ENCODE data around the gene MFAP3L.
A peak's percentile ranks its signal among the peaks of the same experiment; 100 is the strongest.
"Not testable (repeated sequence)": the region's sequence is repeated elsewhere in the genome, so short reads cannot be mapped to it uniquely, and the experiment has no call there.

MFAP3L gene

GRCh38 chr4:169971456-169972015 is 54.7 kb downstream of the MFAP3L start:
- in situ Hi-C loops (cut with HindIII; ENCODE audit: low pct_unique_long_range_greater_than_20kb, low sequenced_read_pairs) = no loop called here
- DNase-seq (ENCODE audit: low read depth in 1 of 2, low spot score in 1 of 2) = no peak
- TF ChIP-seq JUND (IDR thresholded peaks at IDR 0.05; ENCODE audit: low read depth) = no peak

GRCh38 chr4:169968999-169969398 is 57.2 kb downstream of the MFAP3L start:
- no peak for DNase-seq (ENCODE audit: low read depth in 1 of 2, low spot score in 1 of 2)
- TF ChIP-seq JUND (IDR thresholded peaks at IDR 0.05; ENCODE audit: low read depth) = no peak
- in situ Hi-C loops (cut with HindIII; ENCODE audit: low pct_unique_long_range_greater_than_20kb, low sequenced_read_pairs) = no loop called here

GRCh38 chr4:169963998-169964397 is 62.2 kb downstream of the MFAP3L start:
- no peak for DNase-seq (ENCODE audit: low read depth in 1 of 2, low spot score in 1 of 2)
- no peak for TF ChIP-seq JUND (IDR thresholded peaks at IDR 0.05; ENCODE audit: low read depth)
- in situ Hi-C loops (cut with HindIII; ENCODE audit: low pct_unique_long_range_greater_than_20kb, low sequenced_read_pairs) = no loop called here

GRCh38 chr4:169959254-169959653 is 66.9 kb downstream of the MFAP3L start:
- no peak for DNase-seq (ENCODE audit: low read depth in 1 of 2, low spot score in 1 of 2)
- TF ChIP-seq JUND (IDR thresholded peaks at IDR 0.05; ENCODE audit: low read depth) = no peak
- in situ Hi-C loops (cut with HindIII; ENCODE audit: low pct_unique_long_range_greater_than_20kb, low sequenced_read_pairs) = no loop called here

- in situ Hi-C loops (cut with HindIII; ENCODE audit: low pct_unique_long_range_greater_than_20kb, low sequenced_read_pairs) = no loop called here
- no peak for TF ChIP-seq JUND (IDR thresholded peaks at IDR 0.05; ENCODE audit: low read depth)
Observed at GRCh38 chr4:169958629-169959028, 67.6 kb downstream of the MFAP3L start.

GRCh38 chr4:169957785-169958184 is 68.4 kb downstream of the MFAP3L start:
- TF ChIP-seq JUND (IDR thresholded peaks at IDR 0.05; ENCODE audit: low read depth) = no peak
- in situ Hi-C loops (cut with HindIII; ENCODE audit: low pct_unique_long_range_greater_than_20kb, low sequenced_read_pairs) = no loop called here
- no peak for DNase-seq (ENCODE audit: low read depth in 1 of 2, low spot score in 1 of 2)

More at GRCh38 chr4:169958629-169959028, 67.6 kb downstream of the MFAP3L start:
- DNase-seq (ENCODE audit: low read depth in 1 of 2, low spot score in 1 of 2) = no peak

GRCh38 chr4:169956091-169956843 is 69.9 kb downstream of the MFAP3L start:
- no peak for TF ChIP-seq JUND (IDR thresholded peaks at IDR 0.05; ENCODE audit: low read depth)
- in situ Hi-C loops (cut with HindIII; ENCODE audit: low pct_unique_long_range_greater_than_20kb, low sequenced_read_pairs) = no loop called here
- DNase-seq (ENCODE audit: low read depth in 1 of 2, low spot score in 1 of 2) = no peak

GRCh38 chr4:169955521-169955920 is 70.7 kb downstream of the MFAP3L start:
- in situ Hi-C loops (cut with HindIII; ENCODE audit: low pct_unique_long_range_greater_than_20kb, low sequenced_read_pairs) = no loop called here
- TF ChIP-seq JUND (IDR thresholded peaks at IDR 0.05; ENCODE audit: low read depth) = no peak
- DNase-seq (ENCODE audit: low read depth in 1 of 2, low spot score in 1 of 2) = no peak

- in situ Hi-C loops (cut with HindIII; ENCODE audit: low pct_unique_long_range_greater_than_20kb, low sequenced_read_pairs) = no loop called here
- TF ChIP-seq JUND (IDR thresholded peaks at IDR 0.05; ENCODE audit: low read depth) = no peak
- no peak for DNase-seq (ENCODE audit: low read depth in 1 of 2, low spot score in 1 of 2)
Observed at GRCh38 chr4:169952236-169953002, 73.8 kb downstream of the MFAP3L start.

GRCh38 chr4:169948271-169948670 is 77.9 kb downstream of the MFAP3L start:
- in situ Hi-C loops (cut with HindIII; ENCODE audit: low pct_unique_long_range_greater_than_20kb, low sequenced_read_pairs) = no loop called here
- no peak for TF ChIP-seq JUND (IDR thresholded peaks at IDR 0.05; ENCODE audit: low read depth)
- DNase-seq (ENCODE audit: low read depth in 1 of 2, low spot score in 1 of 2) = no peak

- no peak for DNase-seq (ENCODE audit: low read depth in 1 of 2, low spot score in 1 of 2)
- no peak for TF ChIP-seq JUND (IDR thresholded peaks at IDR 0.05; ENCODE audit: low read depth)
- in situ Hi-C loops (cut with HindIII; ENCODE audit: low pct_unique_long_range_greater_than_20kb, low sequenced_read_pairs) = no loop called here
Observed at GRCh38 chr4:169945636-169946035, 80.6 kb downstream of the MFAP3L start.

- DNase-seq (ENCODE audit: low read depth in 1 of 2, low spot score in 1 of 2); in situ Hi-C loops (cut with HindIII; ENCODE audit: low pct_unique_long_range_greater_than_20kb, low sequenced_read_pairs): not testable (repeated sequence)
Observed at GRCh38 chr4:169943601-169944000, 82.6 kb downstream of the MFAP3L start.

- in situ Hi-C loops (cut with HindIII; ENCODE audit: low pct_unique_long_range_greater_than_20kb, low sequenced_read_pairs) = no loop called here
- no peak for TF ChIP-seq JUND (IDR thresholded peaks at IDR 0.05; ENCODE audit: low read depth)
- DNase-seq (ENCODE audit: low read depth in 1 of 2, low spot score in 1 of 2) = peak in 1 of 2 experiments; percentile 88
Observed at GRCh38 chr4:169941141-169941540, 85.1 kb downstream of the MFAP3L start.
